ENCODE measurements around the gene GNG7. TPM values are rescaled to one million over a fixed set of nuclear protein-coding genes. Genes with fewer than 3 reads are reported as not detected.
A peak's percentile ranks its signal among the peaks of the same experiment; 100 is the strongest.
"Not testable (repeated sequence)": the region's sequence is repeated elsewhere in the genome, so short reads cannot be mapped to it uniquely, and the experiment has no call there.

Gene GNG7
- total RNA-seq, 1 experiment from 2014 or later = 9.6 TPM

DNA sequence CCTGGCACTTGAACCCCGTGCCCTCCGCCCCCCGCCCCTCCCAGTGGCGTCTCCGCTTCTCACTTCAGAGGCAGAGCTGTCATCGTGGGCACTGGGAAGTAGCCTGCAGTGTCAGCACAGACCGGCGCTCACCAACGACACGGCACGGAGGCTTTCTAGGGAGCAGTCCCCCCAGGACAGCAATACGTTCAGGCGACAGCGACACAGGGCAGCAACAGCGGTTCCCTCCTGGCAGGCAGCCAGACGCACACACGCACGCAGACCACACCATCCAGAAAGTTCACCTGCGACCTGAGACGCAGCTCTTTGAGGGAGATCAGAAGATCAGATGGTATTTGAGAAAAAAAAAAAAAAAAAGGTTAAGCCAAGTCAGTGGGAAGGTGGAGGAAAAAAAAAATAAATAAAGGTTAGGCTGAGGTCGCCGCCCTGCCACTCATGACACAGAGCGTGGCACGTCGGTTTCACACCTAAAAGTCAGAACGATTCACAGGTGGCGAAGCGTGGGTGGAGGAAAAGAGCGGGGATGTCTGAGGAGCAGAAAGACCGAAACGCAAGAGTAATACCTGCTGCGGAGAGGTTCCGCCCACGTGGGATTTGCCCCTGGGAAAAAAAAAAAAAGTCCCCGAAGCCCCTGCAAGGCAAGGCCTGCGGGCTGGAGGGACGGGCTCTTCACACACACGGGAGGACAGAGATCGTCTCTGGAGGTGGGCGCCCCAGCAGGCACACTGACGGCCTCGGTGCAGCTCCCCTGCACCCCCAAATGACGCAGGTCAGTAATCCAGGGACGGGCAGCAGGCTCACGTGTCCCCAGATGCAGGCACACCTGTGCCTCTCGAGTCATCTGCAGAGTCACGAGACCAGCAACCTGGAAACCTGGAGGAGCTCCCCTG, 94.5 kb downstream of the GNG7 start:
- no peak for TF ChIP-seq MYBL2 (CRISPR knock-in tag; IDR thresholded peaks at IDR 0.05)
- TF ChIP-seq TP53 (CRISPR knock-in tag; IDR thresholded peaks at IDR 0.05) = no peak
- TF ChIP-seq CREB1 (CRISPR knock-in tag; IDR thresholded peaks at IDR 0.05) = no peak
- no peak for TF ChIP-seq SMAD4 (CRISPR knock-in tag; IDR thresholded peaks at IDR 0.05)
- TF ChIP-seq NFE2L1 (CRISPR knock-in tag; IDR thresholded peaks at IDR 0.05) = no peak
- TF ChIP-seq, protein P1, sequence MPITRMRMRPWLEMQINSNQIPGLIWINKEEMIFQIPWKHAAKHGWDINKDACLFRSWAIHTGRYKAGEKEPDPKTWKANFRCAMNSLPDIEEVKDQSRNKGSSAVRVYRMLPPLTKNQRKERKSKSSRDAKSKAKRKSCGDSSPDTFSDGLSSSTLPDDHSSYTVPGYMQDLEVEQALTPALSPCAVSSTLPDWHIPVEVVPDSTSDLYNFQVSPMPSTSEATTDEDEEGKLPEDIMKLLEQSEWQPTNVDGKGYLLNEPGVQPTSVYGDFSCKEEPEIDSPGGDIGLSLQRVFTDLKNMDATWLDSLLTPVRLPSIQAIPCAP (CRISPR knock-in tag; IDR thresholded peaks at IDR 0.05) = no peak
- TF ChIP-seq RELA (CRISPR knock-in tag; IDR thresholded peaks at IDR 0.05; ENCODE audit: borderline replicate concordance) = no peak
- no peak for TF ChIP-seq ZNF317 (CRISPR knock-in tag; IDR thresholded peaks at IDR 0.05; ENCODE audit: borderline replicate concordance, low read depth)
- no peak for TF ChIP-seq ZNF121 (CRISPR knock-in tag; IDR thresholded peaks at IDR 0.05)
- TF ChIP-seq, protein P2, sequence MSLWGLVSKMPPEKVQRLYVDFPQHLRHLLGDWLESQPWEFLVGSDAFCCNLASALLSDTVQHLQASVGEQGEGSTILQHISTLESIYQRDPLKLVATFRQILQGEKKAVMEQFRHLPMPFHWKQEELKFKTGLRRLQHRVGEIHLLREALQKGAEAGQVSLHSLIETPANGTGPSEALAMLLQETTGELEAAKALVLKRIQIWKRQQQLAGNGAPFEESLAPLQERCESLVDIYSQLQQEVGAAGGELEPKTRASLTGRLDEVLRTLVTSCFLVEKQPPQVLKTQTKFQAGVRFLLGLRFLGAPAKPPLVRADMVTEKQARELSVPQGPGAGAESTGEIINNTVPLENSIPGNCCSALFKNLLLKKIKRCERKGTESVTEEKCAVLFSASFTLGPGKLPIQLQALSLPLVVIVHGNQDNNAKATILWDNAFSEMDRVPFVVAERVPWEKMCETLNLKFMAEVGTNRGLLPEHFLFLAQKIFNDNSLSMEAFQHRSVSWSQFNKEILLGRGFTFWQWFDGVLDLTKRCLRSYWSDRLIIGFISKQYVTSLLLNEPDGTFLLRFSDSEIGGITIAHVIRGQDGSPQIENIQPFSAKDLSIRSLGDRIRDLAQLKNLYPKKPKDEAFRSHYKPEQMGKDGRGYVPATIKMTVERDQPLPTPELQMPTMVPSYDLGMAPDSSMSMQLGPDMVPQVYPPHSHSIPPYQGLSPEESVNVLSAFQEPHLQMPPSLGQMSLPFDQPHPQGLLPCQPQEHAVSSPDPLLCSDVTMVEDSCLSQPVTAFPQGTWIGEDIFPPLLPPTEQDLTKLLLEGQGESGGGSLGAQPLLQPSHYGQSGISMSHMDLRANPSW (CRISPR knock-in tag; conservative IDR thresholded peaks at IDR 0.05; ENCODE audit: low read depth) = no peak
- TF ChIP-seq, protein P3, sequence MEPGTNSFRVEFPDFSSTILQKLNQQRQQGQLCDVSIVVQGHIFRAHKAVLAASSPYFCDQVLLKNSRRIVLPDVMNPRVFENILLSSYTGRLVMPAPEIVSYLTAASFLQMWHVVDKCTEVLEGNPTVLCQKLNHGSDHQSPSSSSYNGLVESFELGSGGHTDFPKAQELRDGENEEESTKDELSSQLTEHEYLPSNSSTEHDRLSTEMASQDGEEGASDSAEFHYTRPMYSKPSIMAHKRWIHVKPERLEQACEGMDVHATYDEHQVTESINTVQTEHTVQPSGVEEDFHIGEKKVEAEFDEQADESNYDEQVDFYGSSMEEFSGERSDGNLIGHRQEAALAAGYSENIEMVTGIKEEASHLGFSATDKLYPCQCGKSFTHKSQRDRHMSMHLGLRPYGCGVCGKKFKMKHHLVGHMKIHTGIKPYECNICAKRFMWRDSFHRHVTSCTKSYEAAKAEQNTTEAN (CRISPR knock-in tag; IDR thresholded peaks at IDR 0.05) = no peak
- no peak for TF ChIP-seq FOXK1 (CRISPR knock-in tag; IDR thresholded peaks at IDR 0.05)
- TF ChIP-seq, protein P4, sequence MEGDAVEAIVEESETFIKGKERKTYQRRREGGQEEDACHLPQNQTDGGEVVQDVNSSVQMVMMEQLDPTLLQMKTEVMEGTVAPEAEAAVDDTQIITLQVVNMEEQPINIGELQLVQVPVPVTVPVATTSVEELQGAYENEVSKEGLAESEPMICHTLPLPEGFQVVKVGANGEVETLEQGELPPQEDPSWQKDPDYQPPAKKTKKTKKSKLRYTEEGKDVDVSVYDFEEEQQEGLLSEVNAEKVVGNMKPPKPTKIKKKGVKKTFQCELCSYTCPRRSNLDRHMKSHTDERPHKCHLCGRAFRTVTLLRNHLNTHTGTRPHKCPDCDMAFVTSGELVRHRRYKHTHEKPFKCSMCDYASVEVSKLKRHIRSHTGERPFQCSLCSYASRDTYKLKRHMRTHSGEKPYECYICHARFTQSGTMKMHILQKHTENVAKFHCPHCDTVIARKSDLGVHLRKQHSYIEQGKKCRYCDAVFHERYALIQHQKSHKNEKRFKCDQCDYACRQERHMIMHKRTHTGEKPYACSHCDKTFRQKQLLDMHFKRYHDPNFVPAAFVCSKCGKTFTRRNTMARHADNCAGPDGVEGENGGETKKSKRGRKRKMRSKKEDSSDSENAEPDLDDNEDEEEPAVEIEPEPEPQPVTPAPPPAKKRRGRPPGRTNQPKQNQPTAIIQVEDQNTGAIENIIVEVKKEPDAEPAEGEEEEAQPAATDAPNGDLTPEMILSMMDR (IDR thresholded peaks at IDR 0.05) = no peak
- no peak for TF ChIP-seq JAZF1 (CRISPR knock-in tag; IDR thresholded peaks at IDR 0.05)
- no peak for TF ChIP-seq ZNF416 (CRISPR knock-in tag; IDR thresholded peaks at IDR 0.05)
- POLR2A ChIA-PET = interaction anchor here (0.8 to 1.3 kb wide), 2 partner anchors 69 to 132 kb away, joined by 3 to 5 read pairs; partner anchors contain the start of gene GADD45B
- H3K4me3 Mint-ChIP-seq = no peak overlapping the region

DNA sequence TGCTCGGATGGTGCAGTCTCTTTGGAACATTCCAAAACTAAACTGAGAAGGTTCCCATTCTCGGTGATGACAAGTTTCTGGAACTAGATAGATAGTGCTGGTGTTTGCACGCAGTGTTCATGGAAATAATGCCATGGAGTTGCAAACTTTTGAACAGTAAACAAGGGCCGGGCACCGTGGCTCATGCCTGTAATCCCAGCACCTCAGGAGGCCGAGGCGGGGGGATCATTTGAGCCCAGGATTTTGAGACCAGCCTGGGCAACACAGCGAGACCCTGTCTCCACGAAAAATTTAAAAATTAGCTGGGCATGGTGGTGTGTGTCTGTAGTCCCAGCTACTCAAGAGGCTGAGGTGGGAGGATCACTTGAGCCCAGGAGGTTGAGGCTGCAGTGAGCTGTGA, 95.7 kb downstream of the GNG7 start:
- not testable (repeated sequence) for DNase-seq (ENCODE audit: low spot score); H3K27ac Mint-ChIP-seq; H3K36me3 Mint-ChIP-seq; ATAC-seq; H3K4me3 Mint-ChIP-seq; H3K9me3 Mint-ChIP-seq
- Mint-ChIP-seq H3K27me3 (ENCODE audit: low read depth) (peaks cover 15% of the 10 kb centered on the region), H3K4me1 (peaks cover 26% of the 10 kb centered on the region)
- CTCF ChIA-PET = interaction anchor here (1.1 to 1.2 kb wide), 2 partner anchors 30 to 179 kb away, joined by 3 to 6 read pairs; no protein-coding TSS in a partner anchor
- POLR2A ChIA-PET = interaction anchor here (1.3 kb wide), 1 partner anchor 131 kb away, joined by 3 read pairs; the partner anchor contains the start of gene GADD45B
- peak; percentile 76 for TF ChIP-seq ZNF121 (CRISPR knock-in tag; IDR thresholded peaks at IDR 0.05)

More for the DNA sequence above, 94.5 kb downstream of the GNG7 start:
- Mint-ChIP-seq H3K4me1 (peaks cover 17% of the 10 kb centered on the region), H3K27me3 (ENCODE audit: low read depth) (peaks cover 11% of the 10 kb centered on the region), H3K36me3 (peaks cover 2% of the 10 kb centered on the region; the same call in 1 of the 2 replicates), H3K9me3 (no peaks in the 10 kb centered on the region), H3K27ac (peak overlapping the region; percentile 8)
- DNase-seq (ENCODE audit: low spot score) (no peak), ATAC-seq (no peak)
- CTCF ChIA-PET = interaction anchor here (0.6 to 5.7 kb wide), 10 partner anchors 21 to 180 kb away, joined by 3 to 114 read pairs (median 4); partner anchors contain the start of gene GADD45B

All from WTC11 (cell line).